ENCODE measurements around the gene NGB.

Gene NGB

GRCh38 chr14:77272261-77272660 lies 1.3 kb upstream of the NGB start:
- TF ChIP-seq EZH2phosphoT487 (IDR thresholded peaks at IDR 0.05; ENCODE audit: borderline replicate concordance) = no peak
- no peak for TF ChIP-seq CTCF (conservative IDR thresholded peaks at IDR 0.05; ENCODE audit: low read length)
- no peak overlapping the region for H3K4me2 ChIP-seq (ENCODE audit: low read depth, low read length, poor library complexity, severe bottlenecking)

GRCh38 chr14:77270361-77271112 lies 469 bp downstream of the NGB start:
- H3K79me2 ChIP-seq (ENCODE audit: insufficient read depth, low read length) = no peaks in the 10 kb centered on the region
- H3K9me3 ChIP-seq (ENCODE audit: insufficient read depth, low read depth, low read length) = no peaks in the 10 kb centered on the region
- H3K27me3 ChIP-seq (ENCODE audit: insufficient read depth, low read length, poor library complexity, severe bottlenecking) = no peaks in the 10 kb centered on the region
- no peaks in the 10 kb centered on the region for H4K20me1 ChIP-seq (ENCODE audit: insufficient read depth, low read length, poor library complexity, severe bottlenecking)
- no peak overlapping the region for H3K4me2 ChIP-seq (ENCODE audit: low read depth, low read length, poor library complexity, severe bottlenecking)
- H3K9me2 ChIP-seq (replicated peaks; ENCODE audit: low read depth, low read length) = no peaks in the 10 kb centered on the region
- H2AFZ ChIP-seq (ENCODE audit: low read length) = no peak overlapping the region
- no peak overlapping the region for H3K4me3 ChIP-seq (ENCODE audit: low read length, poor library complexity, severe bottlenecking)
- H3K4me1 ChIP-seq (ENCODE audit: insufficient read depth, low read length, poor library complexity, severe bottlenecking) = peaks cover 3% of the 10 kb centered on the region
- no peaks in the 10 kb centered on the region for H3K36me3 ChIP-seq (ENCODE audit: insufficient read depth, low read length)
- no peaks in the 10 kb centered on the region for H3F3A ChIP-seq (ENCODE audit: low read depth)
- H3K9ac ChIP-seq (ENCODE audit: low read depth, low read length, poor library complexity, severe bottlenecking) = no peak overlapping the region
- TF ChIP-seq EZH2phosphoT487 (IDR thresholded peaks at IDR 0.05; ENCODE audit: borderline replicate concordance) (no peak), CTCF (conservative IDR thresholded peaks at IDR 0.05; ENCODE audit: low read length) (no peak)

More at GRCh38 chr14:77272261-77272660, 1.3 kb upstream of the NGB start:
- H2AFZ ChIP-seq (ENCODE audit: low read length) = no peak overlapping the region
- H3K4me1 ChIP-seq (ENCODE audit: insufficient read depth, low read length, poor library complexity, severe bottlenecking) = peaks cover 3% of the 10 kb centered on the region
- no peak overlapping the region for H3K4me3 ChIP-seq (ENCODE audit: low read length, poor library complexity, severe bottlenecking)
- no peaks in the 10 kb centered on the region for H3K27me3 ChIP-seq (ENCODE audit: insufficient read depth, low read length, poor library complexity, severe bottlenecking)
- H3K79me2 ChIP-seq (ENCODE audit: insufficient read depth, low read length) = no peaks in the 10 kb centered on the region
- H3K9ac ChIP-seq (ENCODE audit: low read depth, low read length, poor library complexity, severe bottlenecking) = no peak overlapping the region
- H3F3A ChIP-seq (ENCODE audit: low read depth) = no peaks in the 10 kb centered on the region
- H3K9me2 ChIP-seq (replicated peaks; ENCODE audit: low read depth, low read length) = no peaks in the 10 kb centered on the region
- H4K20me1 ChIP-seq (ENCODE audit: insufficient read depth, low read length, poor library complexity, severe bottlenecking) = no peaks in the 10 kb centered on the region
- no peaks in the 10 kb centered on the region for H3K9me3 ChIP-seq (ENCODE audit: insufficient read depth, low read depth, low read length)
- H3K36me3 ChIP-seq (ENCODE audit: insufficient read depth, low read length) = peaks cover 3% of the 10 kb centered on the region; the same call in 1 of the 2 replicates

DNA sequence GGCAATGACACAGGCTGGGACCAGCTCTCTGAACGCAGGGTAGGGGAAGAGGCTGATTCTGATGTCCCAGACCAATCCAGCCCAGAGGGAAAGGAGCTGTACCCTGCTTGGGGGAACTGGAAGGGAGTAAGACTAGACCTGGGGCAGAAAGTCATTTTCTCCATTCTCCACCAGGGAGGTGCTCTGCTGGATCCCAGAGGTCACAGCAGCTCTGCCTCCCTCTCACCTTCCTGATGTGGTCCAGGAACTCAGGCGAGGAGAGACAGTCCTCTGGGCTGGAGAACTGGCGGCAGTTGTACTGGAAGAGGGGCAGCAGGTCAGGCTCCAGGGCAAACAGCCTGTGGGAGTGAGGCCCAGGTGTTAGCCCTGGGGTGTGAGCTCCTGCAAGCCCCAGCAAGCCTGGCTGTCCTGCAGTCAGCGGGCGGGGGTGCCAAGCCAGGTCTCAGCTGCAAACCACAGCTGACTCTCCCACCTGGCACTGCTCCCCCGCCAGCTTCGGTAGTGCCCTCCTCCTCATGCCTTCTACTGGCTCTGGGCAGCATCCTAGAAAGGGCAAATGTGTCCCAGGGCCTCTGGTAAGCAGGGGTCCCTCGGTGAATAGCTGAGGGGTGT lies 1.9 kb downstream of the NGB start:
- H3K27me3 ChIP-seq (ENCODE audit: insufficient read depth, low read length, poor library complexity, severe bottlenecking) = no peaks in the 10 kb centered on the region
- H3K4me2 ChIP-seq (ENCODE audit: low read depth, low read length, poor library complexity, severe bottlenecking) = no peak overlapping the region

More for the DNA sequence above, 1.9 kb downstream of the NGB start:
- no peaks in the 10 kb centered on the region for H4K20me1 ChIP-seq (ENCODE audit: insufficient read depth, low read length, poor library complexity, severe bottlenecking)
- no peak overlapping the region for H3K4me3 ChIP-seq (ENCODE audit: low read length, poor library complexity, severe bottlenecking)
- no peak overlapping the region for H3K9ac ChIP-seq (ENCODE audit: low read depth, low read length, poor library complexity, severe bottlenecking)
- H3K4me1 ChIP-seq (ENCODE audit: insufficient read depth, low read length, poor library complexity, severe bottlenecking) = peaks cover 6% of the 10 kb centered on the region
- no peaks in the 10 kb centered on the region for H3K9me3 ChIP-seq (ENCODE audit: insufficient read depth, low read depth, low read length)
- H3F3A ChIP-seq (ENCODE audit: low read depth) = no peaks in the 10 kb centered on the region
- TF ChIP-seq CTCF (conservative IDR thresholded peaks at IDR 0.05; ENCODE audit: low read length) (no peak), EZH2phosphoT487 (IDR thresholded peaks at IDR 0.05; ENCODE audit: borderline replicate concordance) (no peak)
- H3K79me2 ChIP-seq (ENCODE audit: insufficient read depth, low read length) = no peaks in the 10 kb centered on the region
- no peaks in the 10 kb centered on the region for H3K36me3 ChIP-seq (ENCODE audit: insufficient read depth, low read length)
- H3K9me2 ChIP-seq (replicated peaks; ENCODE audit: low read depth, low read length) = no peaks in the 10 kb centered on the region
- no peak overlapping the region for H2AFZ ChIP-seq (ENCODE audit: low read length)

Measured in Loucy (cell line).